Panc1 (cell line): ENCODE measurements around the gene CHST9. TPM values are rescaled to one million over a fixed set of nuclear protein-coding genes. Genes with fewer than 3 reads are reported as not detected.

Experiments used
- ATAC-seq: fragments of 200-7000 bp; cut with Tn5 transposase; 2 replicates; pipeline ENCODE4 v1.9.1; 2020; ENCODE audit warnings: mild to moderate bottlenecking, moderate library complexity
- BruUV-seq: library from RNA; stranded (reverse); fragments of 400-500 nt; replicated peaks from 2 replicates; lab custom pipeline; 2021; lab: Mats Ljungman, UMichigan
- CTCF ChIA-PET: fragments of 300-600 bp; sonication (Branson Sonifier 250); formaldehyde crosslinking; loops from one replicate; lab custom pipeline; 2022; ENCODE audit warnings: antibody characterized with exemption; lab: Charles Lee
- POLR2A ChIA-PET: fragments of 300-600 bp; sonication (Branson Sonifier 250); formaldehyde crosslinking; loops from one replicate; lab custom pipeline; 2022; ENCODE audit warnings: antibody characterized with exemption; lab: Charles Lee
- DNase-seq: peaks from one replicate; pipeline ENCODE4 v3.0.0-alpha.2; 2010; ENCODE audit warnings: low read depth, low spot score
- H3K27ac ChIP-seq: 2 replicates; pipeline ENCODE4 v1.5.1; 2011; ENCODE audit warnings: mild to moderate bottlenecking, low read length, inconsistent platforms
- H3K27me3 ChIP-seq: fragments of 200-500 bp; sonication (Bioruptor generic); 2 replicates; pipeline ENCODE4 v1.6.0; 2014; ENCODE audit warnings: low read length, inconsistent platforms; ENCODE audit not compliant: control insufficient read depth, insufficient read depth
- H3K36me3 ChIP-seq: fragments of 200-500 bp; sonication (Bioruptor generic); 2 replicates; pipeline ENCODE4 v1.5.1; 2014; ENCODE audit warnings: inconsistent platforms, mild to moderate bottlenecking, low read length, moderate library complexity; ENCODE audit not compliant: control insufficient read depth, insufficient read depth
- H3K4me1 ChIP-seq: 2 replicates; pipeline ENCODE4 v1.5.1; 2011; ENCODE audit warnings: inconsistent platforms, mild to moderate bottlenecking, low read length, moderate library complexity; ENCODE audit not compliant: control insufficient read depth, insufficient read depth
- H3K4me3 ChIP-seq, 2 experiments: 2 replicates each; pipeline ENCODE4 v1.5.1; 2011 to 2012; ENCODE audit warnings: low read depth in 2 of 2, low read length in 2 of 2, mild to moderate bottlenecking in 2 of 2, inconsistent platforms in 1 of 2, moderate library complexity in 1 of 2
- H3K9me3 ChIP-seq: fragments of 200-500 bp; sonication (Bioruptor generic); 2 replicates; pipeline ENCODE4 v1.5.1; 2014; ENCODE audit warnings: low read depth, mild to moderate bottlenecking, inconsistent platforms, low read length, moderate library complexity; ENCODE audit not compliant: control insufficient read depth, insufficient read depth
- POLR2AphosphoS5 ChIP-seq: IDR thresholded peaks from 2 replicates; pipeline ENCODE4 v1.6.1; 2012; ENCODE audit warnings: mild to moderate bottlenecking, low read depth, low read length, moderate library complexity
- SIN3A ChIP-seq: IDR thresholded peaks from 2 replicates; pipeline ENCODE4 v1.6.1; 2012; ENCODE audit warnings: low read depth, mild to moderate bottlenecking, low read length, moderate library complexity, borderline replicate concordance; ENCODE audit not compliant: insufficient read depth
- TCF7L2 ChIP-seq: IDR thresholded peaks from 2 replicates; pipeline ENCODE4 v1.6.1; 2011; ENCODE audit warnings: mild to moderate bottlenecking, low read depth, low read length, inconsistent platforms
- in situ Hi-C: cut with HindIII; loops from 2 replicates; pipeline ENCODE4 v1.10.0; 2016; ENCODE audit warnings: low sequenced_read_pairs, low pct_unique_long_range_greater_than_20kb
- intact Hi-C: fragments of 100-400 bp; cut with micrococcal nuclease; formaldehyde crosslinking; loops from one replicate; pipeline ENCODE4 v1.10.0; 2022; ENCODE audit not compliant: unreplicated experiment
- total RNA-seq: library from RNA; stranded (reverse); gene quantifications from one replicate; pipeline ENCODE4 v1.2.1, GENCODE V29; 2021; ENCODE audit not compliant: unreplicated experiment
- TF ChIP-seq, protein P1 (sequence below): fragments of 450-650 bp; IDR thresholded peaks from 2 replicates; pipeline ENCODE4 v1.5.1; 2017; ENCODE audit warnings: mild to moderate bottlenecking
- TF ChIP-seq, protein P2 (sequence below), 2 experiments: IDR thresholded peaks; 2 replicates each; pipeline ENCODE4 v1.6.1; 2011 to 2012; ENCODE audit warnings: low read depth in 2 of 2, control low read depth in 1 of 2, low read length in 1 of 2, mild to moderate bottlenecking in 1 of 2, moderate library complexity in 1 of 2; ENCODE audit not compliant: insufficient read depth in 1 of 2

CHST9 gene
- total RNA-seq, 1 experiment from 2014 or later = 0.05 TPM

DNA sequence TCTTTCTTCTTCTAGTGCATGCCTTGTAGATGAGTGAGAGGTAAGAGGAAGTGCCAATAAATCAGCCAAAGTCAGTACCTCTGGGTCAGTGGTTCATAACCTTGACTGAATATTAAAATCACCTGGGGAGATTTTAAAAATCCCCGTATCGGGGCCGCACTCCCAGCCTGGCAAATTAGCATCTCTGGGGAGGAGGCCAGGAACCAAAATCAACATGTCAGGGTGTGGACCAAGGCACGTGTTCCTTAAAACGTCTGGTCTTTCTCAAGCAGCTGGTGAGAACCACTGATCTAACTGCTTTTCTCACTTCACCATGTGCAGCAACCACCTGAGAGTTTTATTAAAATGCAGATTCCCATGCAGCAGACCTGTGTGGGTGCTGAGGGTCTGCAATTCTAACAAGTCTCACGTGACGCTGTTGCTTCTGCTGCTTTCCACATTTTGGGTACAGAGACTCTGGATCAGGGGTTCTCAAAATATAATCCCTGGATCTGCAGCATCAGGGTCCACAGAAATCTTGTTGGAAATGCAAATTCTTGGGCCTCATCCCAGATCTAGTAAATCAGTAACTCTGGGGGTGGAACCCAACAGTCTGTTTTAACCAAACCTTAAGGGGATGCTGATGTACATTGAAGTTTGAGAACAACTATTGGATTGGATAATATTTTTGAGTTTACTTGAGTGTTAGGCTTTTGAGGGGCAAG lies 49.5 kb downstream of the CHST9 start:
- POLR2A ChIA-PET = no interaction called here
- no peak overlapping the region for H3K27ac ChIP-seq

DNA sequence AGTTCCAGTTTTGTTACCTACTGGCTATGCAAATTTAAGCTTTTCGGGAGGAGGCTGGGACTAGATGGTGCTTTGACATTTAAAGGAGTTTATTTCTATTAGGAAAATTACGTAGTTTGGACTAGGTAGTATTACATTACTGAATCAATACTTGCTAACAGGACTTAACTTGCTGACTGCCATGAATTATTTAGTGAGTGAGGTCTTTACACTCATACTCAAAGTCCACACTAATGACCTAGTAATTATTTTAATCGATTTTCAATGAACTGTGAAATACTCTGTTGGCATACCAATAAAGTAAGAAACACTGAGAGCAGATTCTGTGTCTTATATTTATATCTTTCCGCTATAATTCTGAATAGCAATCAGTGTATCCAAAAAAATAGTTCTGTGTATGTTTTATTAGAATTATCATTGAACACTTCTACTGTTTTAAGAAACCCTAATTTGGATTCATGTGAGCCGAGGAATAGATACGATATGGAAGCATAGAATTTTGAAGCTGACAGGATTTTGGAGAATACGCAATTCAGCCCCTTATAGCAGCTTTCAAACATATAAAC lies 55.0 kb downstream of the CHST9 start:
- Histone ChIP-seq H3K4me1 (no peaks in the 10 kb centered on the region), H3K27ac (no peak overlapping the region), H3K36me3 (no peaks in the 10 kb centered on the region), H3K9me3 (no peaks in the 10 kb centered on the region), H3K4me3 (no peak overlapping the region), H3K27me3 (no peaks in the 10 kb centered on the region)
- ChIA-PET CTCF (no interaction called here), POLR2A (no interaction called here)
- TF ChIP-seq, protein P1, sequence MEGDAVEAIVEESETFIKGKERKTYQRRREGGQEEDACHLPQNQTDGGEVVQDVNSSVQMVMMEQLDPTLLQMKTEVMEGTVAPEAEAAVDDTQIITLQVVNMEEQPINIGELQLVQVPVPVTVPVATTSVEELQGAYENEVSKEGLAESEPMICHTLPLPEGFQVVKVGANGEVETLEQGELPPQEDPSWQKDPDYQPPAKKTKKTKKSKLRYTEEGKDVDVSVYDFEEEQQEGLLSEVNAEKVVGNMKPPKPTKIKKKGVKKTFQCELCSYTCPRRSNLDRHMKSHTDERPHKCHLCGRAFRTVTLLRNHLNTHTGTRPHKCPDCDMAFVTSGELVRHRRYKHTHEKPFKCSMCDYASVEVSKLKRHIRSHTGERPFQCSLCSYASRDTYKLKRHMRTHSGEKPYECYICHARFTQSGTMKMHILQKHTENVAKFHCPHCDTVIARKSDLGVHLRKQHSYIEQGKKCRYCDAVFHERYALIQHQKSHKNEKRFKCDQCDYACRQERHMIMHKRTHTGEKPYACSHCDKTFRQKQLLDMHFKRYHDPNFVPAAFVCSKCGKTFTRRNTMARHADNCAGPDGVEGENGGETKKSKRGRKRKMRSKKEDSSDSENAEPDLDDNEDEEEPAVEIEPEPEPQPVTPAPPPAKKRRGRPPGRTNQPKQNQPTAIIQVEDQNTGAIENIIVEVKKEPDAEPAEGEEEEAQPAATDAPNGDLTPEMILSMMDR = no peak
- TF ChIP-seq, protein P2, sequence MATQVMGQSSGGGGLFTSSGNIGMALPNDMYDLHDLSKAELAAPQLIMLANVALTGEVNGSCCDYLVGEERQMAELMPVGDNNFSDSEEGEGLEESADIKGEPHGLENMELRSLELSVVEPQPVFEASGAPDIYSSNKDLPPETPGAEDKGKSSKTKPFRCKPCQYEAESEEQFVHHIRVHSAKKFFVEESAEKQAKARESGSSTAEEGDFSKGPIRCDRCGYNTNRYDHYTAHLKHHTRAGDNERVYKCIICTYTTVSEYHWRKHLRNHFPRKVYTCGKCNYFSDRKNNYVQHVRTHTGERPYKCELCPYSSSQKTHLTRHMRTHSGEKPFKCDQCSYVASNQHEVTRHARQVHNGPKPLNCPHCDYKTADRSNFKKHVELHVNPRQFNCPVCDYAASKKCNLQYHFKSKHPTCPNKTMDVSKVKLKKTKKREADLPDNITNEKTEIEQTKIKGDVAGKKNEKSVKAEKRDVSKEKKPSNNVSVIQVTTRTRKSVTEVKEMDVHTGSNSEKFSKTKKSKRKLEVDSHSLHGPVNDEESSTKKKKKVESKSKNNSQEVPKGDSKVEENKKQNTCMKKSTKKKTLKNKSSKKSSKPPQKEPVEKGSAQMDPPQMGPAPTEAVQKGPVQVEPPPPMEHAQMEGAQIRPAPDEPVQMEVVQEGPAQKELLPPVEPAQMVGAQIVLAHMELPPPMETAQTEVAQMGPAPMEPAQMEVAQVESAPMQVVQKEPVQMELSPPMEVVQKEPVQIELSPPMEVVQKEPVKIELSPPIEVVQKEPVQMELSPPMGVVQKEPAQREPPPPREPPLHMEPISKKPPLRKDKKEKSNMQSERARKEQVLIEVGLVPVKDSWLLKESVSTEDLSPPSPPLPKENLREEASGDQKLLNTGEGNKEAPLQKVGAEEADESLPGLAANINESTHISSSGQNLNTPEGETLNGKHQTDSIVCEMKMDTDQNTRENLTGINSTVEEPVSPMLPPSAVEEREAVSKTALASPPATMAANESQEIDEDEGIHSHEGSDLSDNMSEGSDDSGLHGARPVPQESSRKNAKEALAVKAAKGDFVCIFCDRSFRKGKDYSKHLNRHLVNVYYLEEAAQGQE (IDR thresholded peaks at IDR 0.05; ENCODE audit: insufficient read depth in 1 of 2, low read depth in 2 of 2, low read length in 1 of 2) = no peak
- no peak for TF ChIP-seq POLR2AphosphoS5
- no peak for TF ChIP-seq TCF7L2
- TF ChIP-seq SIN3A = no peak
- intact Hi-C loops = no loop called here
- in situ Hi-C loops = no loop called here
- DNase-seq = no peak
- BruUV-seq = no TSS peak
- no peak for ATAC-seq

More for the DNA sequence above, 49.5 kb downstream of the CHST9 start:
- Histone ChIP-seq H3K9me3 (no peaks in the 10 kb centered on the region), H3K36me3 (no peaks in the 10 kb centered on the region; the same call in 1 of the 2 replicates), H3K4me1 (no peaks in the 10 kb centered on the region), H3K4me3 (no peak overlapping the region), H3K27me3 (no peaks in the 10 kb centered on the region)
- BruUV-seq = no TSS peak
- DNase-seq = no peak
- intact Hi-C loops = no loop called here
- TF ChIP-seq, protein P1 = no peak
- TF ChIP-seq TCF7L2 = no peak
- TF ChIP-seq SIN3A = no peak
- TF ChIP-seq, protein P2 (IDR thresholded peaks at IDR 0.05; ENCODE audit: insufficient read depth in 1 of 2, low read depth in 2 of 2, low read length in 1 of 2) = no peak
- no peak for TF ChIP-seq POLR2AphosphoS5
- ATAC-seq = no peak
- in situ Hi-C loops = no loop called here
- CTCF ChIA-PET = no interaction called here
